ENCODE measurements around the gene EPB41.

- no peak for TF ChIP-seq CTCF (IDR thresholded peaks at IDR 0.05; ENCODE audit: low read depth, low read length)
- no peak for TF ChIP-seq POLR2A (IDR thresholded peaks at IDR 0.05; ENCODE audit: extremely low read depth, insufficient read length)
- TF ChIP-seq MYC (IDR thresholded peaks at IDR 0.05; ENCODE audit: low read depth, low read length), result no peak
These were observed 135.8 kb downstream of the EPB41 start for GRCh38 chr1:29050166-29050565.
